Measurements from ENCODE around the gene ZNF563. TPM values are rescaled to one million over a fixed set of nuclear protein-coding genes. Genes with fewer than 3 reads are reported as not detected.
"Not testable (repeated sequence)": the region's sequence is repeated elsewhere in the genome, so short reads cannot be mapped to it uniquely, and the experiment has no call there.

The ZNF563 gene
- total and polyA plus RNA-seq, 2 experiments from 2014 or later = 3.1 to 3.2 TPM

DNA sequence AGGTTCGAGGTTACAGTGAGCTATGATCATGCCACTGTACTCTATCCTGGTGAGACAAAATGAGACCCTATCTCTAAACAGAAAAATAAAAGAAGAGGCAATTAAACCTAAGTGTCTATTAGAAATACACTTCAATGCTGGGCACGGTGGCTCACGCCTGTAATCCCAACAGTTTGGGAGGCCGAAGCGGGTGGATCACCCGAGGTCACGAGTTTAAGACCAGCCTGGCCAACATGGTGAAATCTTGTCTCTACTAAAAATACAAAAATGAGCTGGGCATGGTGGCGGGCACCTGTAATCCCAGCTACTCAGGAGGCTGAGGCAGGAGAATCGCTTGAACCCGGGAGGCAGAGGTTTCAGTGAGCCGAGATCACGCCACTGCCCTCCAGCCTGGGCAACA lies 24.5 kb downstream of the ZNF563 start:
- H3K9me2 ChIP-seq (ENCODE audit: insufficient read depth); H3K27me3 ChIP-seq (ENCODE audit: insufficient read depth); H3K4me3 ChIP-seq; H3K36me3 ChIP-seq (ENCODE audit: insufficient read depth); H3K4me3 Mint-ChIP-seq; H3K4me1 Mint-ChIP-seq; H3K27ac Mint-ChIP-seq; ATAC-seq; H3K27ac ChIP-seq (ENCODE audit: low read depth); H4K20me1 ChIP-seq (replicated peaks; ENCODE audit: insufficient read depth); H2AFZ ChIP-seq; H3K4me1 ChIP-seq (ENCODE audit: insufficient read depth); H3K4me2 ChIP-seq; DNase-seq (ENCODE audit: low spot score); H3F3A ChIP-seq (replicated peaks; ENCODE audit: low read depth); H3K79me2 ChIP-seq (replicated peaks; ENCODE audit: insufficient read depth); H3K27me3 Mint-ChIP-seq (ENCODE audit: insufficient read depth, low read depth, poor library complexity): not testable (repeated sequence)
- Mint-ChIP-seq H3K36me3 (ENCODE audit: low read depth) (peaks cover 27% of the 10 kb centered on the region), H3K9me3 (peaks cover 95% of the 10 kb centered on the region)

DNA sequence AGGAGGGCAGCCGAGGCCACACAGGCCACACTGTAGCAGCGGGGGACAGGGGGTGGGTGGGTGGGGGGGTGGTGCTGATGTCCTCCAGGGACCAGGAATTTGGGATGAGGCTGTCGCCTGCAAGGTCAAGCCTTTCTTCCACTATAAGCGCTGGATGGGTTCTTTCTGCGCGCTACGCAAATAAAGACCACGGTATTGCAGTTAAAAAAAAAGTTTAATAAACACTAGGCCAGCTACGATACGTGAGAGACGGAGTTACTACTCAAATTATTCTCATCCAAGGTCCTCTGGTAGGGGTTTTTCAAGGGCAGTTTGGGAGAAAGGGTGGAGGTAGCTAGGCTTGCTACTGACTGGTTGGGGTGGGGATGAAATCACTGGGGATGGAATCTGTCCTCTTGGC lies 38.2 kb downstream of the ZNF563 start:
- peak overlapping the region; percentile 85; the same call in 2 of the 3 replicates for H3K4me3 Mint-ChIP-seq

More for the DNA sequence above, 38.2 kb downstream of the ZNF563 start:
- no peak for ATAC-seq
- Histone ChIP-seq H3K4me3 (peak overlapping the region; percentile 93), H3K79me2 (replicated peaks; ENCODE audit: insufficient read depth) (peaks cover 31% of the 10 kb centered on the region), H3K27ac (ENCODE audit: low read depth) (no peak overlapping the region), H4K20me1 (replicated peaks; ENCODE audit: insufficient read depth) (no peaks in the 10 kb centered on the region; the same call in 1 of the 2 replicates), H3F3A (replicated peaks; ENCODE audit: low read depth) (no peaks in the 10 kb centered on the region; the same call in 1 of the 2 replicates), H3K9me2 (ENCODE audit: insufficient read depth) (no peaks in the 10 kb centered on the region), H3K36me3 (ENCODE audit: insufficient read depth) (no peaks in the 10 kb centered on the region), H3K27me3 (ENCODE audit: insufficient read depth) (no peaks in the 10 kb centered on the region), H2AFZ (0 out of 2 replicates have a peak overlapping the region, but pooled peaks have one; percentile 28), H3K4me1 (ENCODE audit: insufficient read depth) (peaks cover 15% of the 10 kb centered on the region; the same call in 1 of the 2 replicates), H3K4me2 (peak overlapping the region; percentile 70)
- peaks cover 16% of the 10 kb centered on the region for H3K27me3 Mint-ChIP-seq (ENCODE audit: insufficient read depth, low read depth, poor library complexity)
- TF ChIP-seq CREB1 (CRISPR knock-in tag; IDR thresholded peaks at IDR 0.05; ENCODE audit: low read depth) = no peak
- TF ChIP-seq, protein P1, sequence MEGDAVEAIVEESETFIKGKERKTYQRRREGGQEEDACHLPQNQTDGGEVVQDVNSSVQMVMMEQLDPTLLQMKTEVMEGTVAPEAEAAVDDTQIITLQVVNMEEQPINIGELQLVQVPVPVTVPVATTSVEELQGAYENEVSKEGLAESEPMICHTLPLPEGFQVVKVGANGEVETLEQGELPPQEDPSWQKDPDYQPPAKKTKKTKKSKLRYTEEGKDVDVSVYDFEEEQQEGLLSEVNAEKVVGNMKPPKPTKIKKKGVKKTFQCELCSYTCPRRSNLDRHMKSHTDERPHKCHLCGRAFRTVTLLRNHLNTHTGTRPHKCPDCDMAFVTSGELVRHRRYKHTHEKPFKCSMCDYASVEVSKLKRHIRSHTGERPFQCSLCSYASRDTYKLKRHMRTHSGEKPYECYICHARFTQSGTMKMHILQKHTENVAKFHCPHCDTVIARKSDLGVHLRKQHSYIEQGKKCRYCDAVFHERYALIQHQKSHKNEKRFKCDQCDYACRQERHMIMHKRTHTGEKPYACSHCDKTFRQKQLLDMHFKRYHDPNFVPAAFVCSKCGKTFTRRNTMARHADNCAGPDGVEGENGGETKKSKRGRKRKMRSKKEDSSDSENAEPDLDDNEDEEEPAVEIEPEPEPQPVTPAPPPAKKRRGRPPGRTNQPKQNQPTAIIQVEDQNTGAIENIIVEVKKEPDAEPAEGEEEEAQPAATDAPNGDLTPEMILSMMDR (conservative IDR thresholded peaks at IDR 0.05; ENCODE audit: low read depth in 2 of 2) = no peak
- TF ChIP-seq EZH2phosphoT487 (IDR thresholded peaks at IDR 0.05; ENCODE audit: unreplicated experiment) = no peak
- TF ChIP-seq ETS1 (IDR thresholded peaks at IDR 0.05) = no peak
- no peak for TF ChIP-seq ZNF331 (CRISPR knock-in tag; IDR thresholded peaks at IDR 0.05; ENCODE audit: low read depth)
- no peak for TF ChIP-seq ZNF462 (CRISPR knock-in tag; IDR thresholded peaks at IDR 0.05)
- no peak for TF ChIP-seq STAT1 (IDR thresholded peaks at IDR 0.05; ENCODE audit: unreplicated experiment)
- no peak for TF ChIP-seq JUNB (IDR thresholded peaks at IDR 0.05; ENCODE audit: unreplicated experiment)
- H3K27ac Mint-ChIP-seq = no peak overlapping the region
- peaks cover 92% of the 10 kb centered on the region for H3K9me3 Mint-ChIP-seq
- DNase-seq (ENCODE audit: low spot score) = no peak
- H3K4me1 Mint-ChIP-seq = no peaks in the 10 kb centered on the region; the same call in 2 of the 3 replicates
- peaks cover 42% of the 10 kb centered on the region for H3K36me3 Mint-ChIP-seq (ENCODE audit: low read depth)

Data from GM23338 (cell line).